ENCODE measurements around the gene ZCRB1. TPM values are rescaled to one million over a fixed set of nuclear protein-coding genes. Genes with fewer than 3 reads are reported as not detected.

ZCRB1 gene
- total RNA-seq, 1 experiment from 2014 or later, result 33.9 TPM

DNA sequence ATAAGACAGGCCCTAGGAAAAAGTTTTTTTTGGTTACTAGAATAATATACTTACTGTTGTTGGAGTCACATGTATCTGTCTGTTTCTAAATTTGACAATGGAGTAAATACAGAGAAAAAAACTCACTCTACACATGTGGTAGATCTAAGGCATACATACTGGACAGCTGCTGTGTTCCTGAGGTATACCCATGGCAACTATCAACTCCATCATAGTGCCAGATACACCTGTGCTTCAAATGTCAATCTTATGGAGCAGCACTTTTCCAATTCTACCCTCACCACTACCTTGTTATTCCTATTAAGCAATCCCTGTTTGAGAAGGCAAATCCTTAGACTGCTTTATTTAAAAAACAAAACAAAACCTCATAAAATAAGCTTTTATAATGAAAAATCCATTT lies 3.3 kb downstream of the ZCRB1 start:
- Histone ChIP-seq H3K9ac (ENCODE audit: low read length) (no peak overlapping the region), H3K4me2 (ENCODE audit: low read length) (no peak overlapping the region), H3K9me3 (ENCODE audit: low read length) (no peaks in the 10 kb centered on the region), H3K27ac (ENCODE audit: low read length) (no peak overlapping the region), H3F3A (ENCODE audit: low read length, unreplicated experiment) (no peaks in the 10 kb centered on the region), H4K20me1 (ENCODE audit: low read length) (peaks cover 6% of the 10 kb centered on the region; the same call in 1 of the 2 replicates), H2AFZ (ENCODE audit: low read length) (no peak overlapping the region), H3K79me2 (ENCODE audit: low read length) (peaks cover 31% of the 10 kb centered on the region), H3K36me3 (ENCODE audit: low read depth, low read length) (no peaks in the 10 kb centered on the region), H3K27me3 (ENCODE audit: low read length) (no peaks in the 10 kb centered on the region), H3K4me3 (ENCODE audit: low read length) (no peak overlapping the region), H3K9me2 (replicated peaks; ENCODE audit: low read length) (no peaks in the 10 kb centered on the region), H3K4me1 (ENCODE audit: insufficient read depth, low read length) (peaks cover 14% of the 10 kb centered on the region)
- DNase-seq, result no peak
- ChIA-PET CTCF (no interaction called here), POLR2A (ENCODE audit: unreplicated experiment) (no interaction called here)
- ATAC-seq, result no peak
- BruUV-seq (replicated peaks), result no TSS peak
- intact Hi-C loops (cut with micrococcal nuclease), result no loop called here
- TF ChIP-seq, protein P1, sequence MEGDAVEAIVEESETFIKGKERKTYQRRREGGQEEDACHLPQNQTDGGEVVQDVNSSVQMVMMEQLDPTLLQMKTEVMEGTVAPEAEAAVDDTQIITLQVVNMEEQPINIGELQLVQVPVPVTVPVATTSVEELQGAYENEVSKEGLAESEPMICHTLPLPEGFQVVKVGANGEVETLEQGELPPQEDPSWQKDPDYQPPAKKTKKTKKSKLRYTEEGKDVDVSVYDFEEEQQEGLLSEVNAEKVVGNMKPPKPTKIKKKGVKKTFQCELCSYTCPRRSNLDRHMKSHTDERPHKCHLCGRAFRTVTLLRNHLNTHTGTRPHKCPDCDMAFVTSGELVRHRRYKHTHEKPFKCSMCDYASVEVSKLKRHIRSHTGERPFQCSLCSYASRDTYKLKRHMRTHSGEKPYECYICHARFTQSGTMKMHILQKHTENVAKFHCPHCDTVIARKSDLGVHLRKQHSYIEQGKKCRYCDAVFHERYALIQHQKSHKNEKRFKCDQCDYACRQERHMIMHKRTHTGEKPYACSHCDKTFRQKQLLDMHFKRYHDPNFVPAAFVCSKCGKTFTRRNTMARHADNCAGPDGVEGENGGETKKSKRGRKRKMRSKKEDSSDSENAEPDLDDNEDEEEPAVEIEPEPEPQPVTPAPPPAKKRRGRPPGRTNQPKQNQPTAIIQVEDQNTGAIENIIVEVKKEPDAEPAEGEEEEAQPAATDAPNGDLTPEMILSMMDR (conservative IDR thresholded peaks at IDR 0.05; ENCODE audit: low read depth, low read length), result no peak
- TF ChIP-seq EZH2phosphoT487 (IDR thresholded peaks at IDR 0.05; ENCODE audit: borderline replicate concordance, low read length), result no peak
- no peak for TF ChIP-seq EZH2 (IDR thresholded peaks at IDR 0.05; ENCODE audit: low read length, unreplicated experiment)

DNA sequence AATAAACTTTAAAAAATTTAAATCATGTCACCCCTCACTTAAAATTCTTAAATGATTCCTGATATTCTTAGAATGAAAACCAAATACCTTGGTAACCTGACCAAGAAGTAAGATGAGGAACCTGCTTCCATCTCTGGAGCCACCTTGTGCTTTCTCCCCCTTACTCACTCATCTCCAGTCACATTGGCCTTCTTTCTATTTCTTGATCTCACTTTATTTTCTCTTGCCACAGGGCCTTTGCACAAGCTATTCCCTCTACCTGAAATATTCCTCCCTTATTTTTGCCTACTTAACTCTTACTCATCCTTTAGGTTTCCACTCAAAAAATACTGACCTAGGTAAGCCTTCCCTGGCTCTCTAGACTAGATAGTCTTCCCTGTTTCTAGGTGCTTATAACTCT lies 5.1 kb downstream of the ZCRB1 start:
- no peaks in the 10 kb centered on the region for H3K27me3 ChIP-seq (ENCODE audit: low read length)
- ChIA-PET POLR2A (ENCODE audit: unreplicated experiment) (no interaction called here), CTCF (no interaction called here)
- no peak overlapping the region for H3K4me3 ChIP-seq (ENCODE audit: low read length)
- H4K20me1 ChIP-seq (ENCODE audit: low read length), result no peaks in the 10 kb centered on the region
- H3K79me2 ChIP-seq (ENCODE audit: low read length), result peaks cover 14% of the 10 kb centered on the region
- no peak overlapping the region for H3K9ac ChIP-seq (ENCODE audit: low read length)
- H3K4me2 ChIP-seq (ENCODE audit: low read length), result no peak overlapping the region
- peaks cover 8% of the 10 kb centered on the region; the same call in 1 of the 2 replicates for H3K4me1 ChIP-seq (ENCODE audit: insufficient read depth, low read length)
- no TSS peak for BruUV-seq (replicated peaks)
- ATAC-seq, result no peak
- intact Hi-C loops (cut with micrococcal nuclease), result no loop called here
- DNase-seq, result no peak
- H2AFZ ChIP-seq (ENCODE audit: low read length), result no peak overlapping the region
- no peaks in the 10 kb centered on the region for H3F3A ChIP-seq (ENCODE audit: low read length, unreplicated experiment)
- TF ChIP-seq, protein P1 (conservative IDR thresholded peaks at IDR 0.05; ENCODE audit: low read depth, low read length), result no peak
- TF ChIP-seq EZH2 (IDR thresholded peaks at IDR 0.05; ENCODE audit: low read length, unreplicated experiment) (no peak), EZH2phosphoT487 (IDR thresholded peaks at IDR 0.05; ENCODE audit: borderline replicate concordance, low read length) (no peak)
- 0 out of 2 replicates have a peak, but pooled peaks cover 4% of the 10 kb centered on the region for H3K36me3 ChIP-seq (ENCODE audit: low read depth, low read length)
- H3K27ac ChIP-seq (ENCODE audit: low read length), result no peak overlapping the region
- H3K9me2 ChIP-seq (replicated peaks; ENCODE audit: low read length), result no peaks in the 10 kb centered on the region
- H3K9me3 ChIP-seq (ENCODE audit: low read length), result no peaks in the 10 kb centered on the region

DNA sequence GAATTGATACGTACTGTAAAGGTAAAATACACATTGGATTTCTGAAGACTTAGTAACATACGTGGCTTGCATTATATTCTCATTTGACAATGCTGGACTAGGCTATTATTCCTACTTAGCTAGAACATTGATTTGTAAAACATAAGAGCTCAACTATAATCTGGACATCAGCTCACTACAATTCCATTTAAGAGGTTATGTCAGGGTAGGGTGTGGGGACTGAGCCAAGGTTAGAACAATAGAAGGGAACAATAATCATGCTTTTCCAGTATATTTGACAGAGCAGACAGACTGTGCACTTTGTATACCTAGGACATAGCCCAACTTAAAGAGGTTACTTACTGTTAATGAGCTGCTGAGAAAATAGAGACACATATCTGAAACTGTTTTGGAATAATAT lies 10.8 kb downstream of the ZCRB1 start:
- H3K9me3 ChIP-seq (ENCODE audit: low read length), result no peaks in the 10 kb centered on the region
- H2AFZ ChIP-seq (ENCODE audit: low read length), result no peak overlapping the region
- H3K4me3 ChIP-seq (ENCODE audit: low read length), result no peak overlapping the region
- H3K27me3 ChIP-seq (ENCODE audit: low read length), result no peaks in the 10 kb centered on the region
- intact Hi-C loops (cut with micrococcal nuclease), result no loop called here
- no peaks in the 10 kb centered on the region for H3K9me2 ChIP-seq (replicated peaks; ENCODE audit: low read length)
- H3F3A ChIP-seq (ENCODE audit: low read length, unreplicated experiment), result no peaks in the 10 kb centered on the region
- H3K4me1 ChIP-seq (ENCODE audit: insufficient read depth, low read length), result no peaks in the 10 kb centered on the region
- POLR2A ChIA-PET (ENCODE audit: unreplicated experiment), result no interaction called here
- H4K20me1 ChIP-seq (ENCODE audit: low read length), result no peaks in the 10 kb centered on the region
- H3K27ac ChIP-seq (ENCODE audit: low read length), result no peak overlapping the region
- no TSS peak for BruUV-seq (replicated peaks)
- no peak for ATAC-seq
- no peaks in the 10 kb centered on the region for H3K79me2 ChIP-seq (ENCODE audit: low read length)
- DNase-seq, result no peak
- no peak overlapping the region for H3K4me2 ChIP-seq (ENCODE audit: low read length)
- H3K9ac ChIP-seq (ENCODE audit: low read length), result no peak overlapping the region
- CTCF ChIA-PET, result no interaction called here
- TF ChIP-seq, protein P1 (conservative IDR thresholded peaks at IDR 0.05; ENCODE audit: low read depth, low read length), result no peak
- TF ChIP-seq EZH2phosphoT487 (IDR thresholded peaks at IDR 0.05; ENCODE audit: borderline replicate concordance, low read length), result no peak
- TF ChIP-seq EZH2 (IDR thresholded peaks at IDR 0.05; ENCODE audit: low read length, unreplicated experiment), result no peak
- H3K36me3 ChIP-seq (ENCODE audit: low read depth, low read length), result peaks cover 10% of the 10 kb centered on the region
